GM19351 (cell line): ENCODE data around the gene EDC4.
"Not testable (repeated sequence)": the region's sequence is repeated elsewhere in the genome, so short reads cannot be mapped to it uniquely, and the experiment has no call there.

Experiments
- ATAC-seq: cut with Tn5 transposase; IDR thresholded peaks from one replicate; pipeline ENCODE4 v1.9.1; 2021; ENCODE audit warnings: mild to moderate bottlenecking, moderate library complexity; ENCODE audit not compliant: unreplicated experiment

EDC4 gene

GRCh38 chr16:67846320-67847063, 26.4 kb upstream of the EDC4 start, which contains the start of gene NUTF2:
Gene NUTF2 (plus strand): TSS chr16:67846933. CDS start chr16:67865131, 18,198 bp downstream.
- ATAC-seq, result peak; percentile 54

- ATAC-seq, result peak; percentile 39
These were observed 25.6 kb upstream of the EDC4 start, which contains the start of gene CENPT for GRCh38 chr16:67847064-67847861. Gene CENPT (minus strand): TSS chr16:67847693. CDS start chr16:67833859, 13,834 bp downstream.

GRCh38 chr16:67848118-67848517, 24.7 kb upstream of the EDC4 start:
- ATAC-seq, result no peak

GRCh38 chr16:67853670-67854069, 19.2 kb upstream of the EDC4 start:
- ATAC-seq, result no peak

DNA sequence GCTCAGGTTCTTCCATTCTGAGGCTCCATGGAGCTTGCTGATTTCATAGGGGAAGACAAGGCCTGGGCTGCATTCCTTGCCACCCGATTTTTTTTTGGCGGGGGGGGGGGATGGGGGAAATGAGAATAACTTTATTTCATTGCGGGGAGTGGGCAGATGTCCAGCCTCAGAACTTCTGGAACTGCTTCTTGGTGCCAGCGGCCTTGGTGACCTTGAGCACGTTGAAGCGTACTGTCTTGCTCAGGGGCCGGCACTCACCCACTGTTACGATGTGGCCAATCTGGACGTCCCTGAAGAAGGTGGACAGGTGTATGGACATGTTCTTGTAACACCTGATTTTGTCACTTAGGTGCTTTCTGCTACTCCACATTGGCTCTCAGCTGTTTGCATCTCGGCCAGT, 17.1 kb upstream of the EDC4 start:
- no peak for ATAC-seq

- no peak for ATAC-seq
These were observed 15.8 kb upstream of the EDC4 start for GRCh38 chr16:67856927-67857546.

GRCh38 chr16:67857547-67858233, 15.2 kb upstream of the EDC4 start:
- ATAC-seq, result no peak

GRCh38 chr16:67858500-67858899, 14.4 kb upstream of the EDC4 start:
- no peak for ATAC-seq

- no peak for ATAC-seq
These were observed 12.1 kb upstream of the EDC4 start for GRCh38 chr16:67860589-67861398.

DNA sequence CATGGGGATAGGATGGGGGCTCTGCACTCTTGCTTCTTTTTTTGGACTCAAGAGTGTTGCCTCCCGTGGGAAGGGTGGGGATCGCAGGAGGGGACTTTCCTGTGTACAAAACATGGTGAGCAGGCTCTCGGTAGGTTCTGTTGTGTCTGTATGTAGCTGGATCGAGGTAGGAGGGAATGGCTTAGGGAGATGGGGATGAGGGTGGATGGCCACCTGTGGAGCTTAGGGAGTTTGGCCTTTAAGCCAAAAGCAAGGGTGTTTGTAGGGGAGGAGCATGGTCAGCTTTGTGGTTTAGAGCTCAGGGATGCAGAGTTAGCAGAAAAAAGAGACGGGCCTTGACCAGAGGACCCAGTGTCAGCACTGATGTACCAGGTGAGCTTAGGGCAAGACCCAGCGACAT, 11.0 kb upstream of the EDC4 start:
- ATAC-seq, result no peak

DNA sequence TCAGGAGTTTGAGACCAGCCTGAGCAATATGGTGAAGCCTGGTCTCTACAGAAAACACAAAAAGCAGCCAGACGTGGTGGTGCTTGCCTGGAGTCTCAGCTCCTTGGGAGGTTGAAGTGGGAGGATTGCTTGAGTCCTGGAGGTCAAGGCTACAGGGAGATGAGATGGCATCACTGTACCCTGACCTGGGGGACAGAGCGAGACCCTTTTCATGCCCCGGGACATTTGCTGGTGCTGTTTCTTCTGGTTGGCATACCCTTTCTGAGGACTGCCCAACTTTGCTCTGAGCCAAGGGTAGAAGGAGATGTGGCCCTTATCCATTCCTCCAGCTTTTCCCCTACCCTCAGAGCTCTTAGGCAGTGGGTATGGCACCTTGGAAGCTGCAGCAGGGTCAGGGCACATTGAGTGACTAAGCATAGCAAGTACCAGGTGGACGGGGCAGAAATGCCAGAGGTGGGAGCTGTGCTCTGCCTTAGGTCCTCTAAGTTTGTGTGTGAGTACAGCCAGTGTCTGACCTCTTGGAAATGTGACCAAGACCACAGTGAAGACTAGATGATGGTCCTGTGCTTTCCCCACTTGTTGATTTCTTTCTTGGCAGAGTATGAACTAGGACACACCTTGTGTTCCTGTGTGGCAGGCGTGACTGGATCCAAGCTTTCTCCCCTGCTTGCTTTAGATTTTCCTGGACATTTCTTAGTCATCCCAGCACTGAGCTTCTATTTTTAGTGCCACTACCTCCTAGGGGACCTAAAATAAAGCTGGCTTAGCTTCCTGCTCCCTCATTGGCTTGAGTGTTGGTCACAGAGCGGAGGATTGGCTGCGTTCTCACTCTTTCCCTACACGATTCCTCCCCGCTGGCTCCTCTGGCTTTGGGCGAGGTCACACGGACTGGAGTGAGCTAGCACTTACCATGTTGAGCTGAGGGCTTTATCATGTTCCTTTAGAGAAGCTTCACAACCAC, 9.9 kb upstream of the EDC4 start:
- no peak for ATAC-seq

DNA sequence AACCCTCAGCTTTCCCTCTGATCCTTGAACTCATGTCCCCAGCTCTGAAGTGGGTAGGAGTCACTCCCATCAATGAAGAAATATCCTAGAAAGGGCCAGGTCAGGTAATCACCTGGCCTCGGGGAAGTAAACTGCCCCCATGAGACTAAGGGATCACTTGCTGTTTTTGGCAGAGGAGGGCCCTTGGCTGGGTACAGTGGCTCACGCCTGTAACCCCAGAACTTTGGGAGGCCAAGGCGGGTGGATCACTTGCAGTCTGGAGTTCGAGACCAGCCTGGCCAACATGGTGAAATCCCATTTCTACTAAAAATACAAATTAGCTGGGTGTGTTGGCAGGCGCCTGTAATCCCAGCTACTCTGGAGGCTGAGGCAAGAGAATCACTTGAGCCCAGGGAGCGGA, 8.8 kb upstream of the EDC4 start:
- ATAC-seq, result not testable (repeated sequence)

GRCh38 chr16:67864594-67864993, 8.3 kb upstream of the EDC4 start:
- ATAC-seq, result no peak

- ATAC-seq, result no peak
These were observed 7.5 kb upstream of the EDC4 start for GRCh38 chr16:67865318-67865717.

DNA sequence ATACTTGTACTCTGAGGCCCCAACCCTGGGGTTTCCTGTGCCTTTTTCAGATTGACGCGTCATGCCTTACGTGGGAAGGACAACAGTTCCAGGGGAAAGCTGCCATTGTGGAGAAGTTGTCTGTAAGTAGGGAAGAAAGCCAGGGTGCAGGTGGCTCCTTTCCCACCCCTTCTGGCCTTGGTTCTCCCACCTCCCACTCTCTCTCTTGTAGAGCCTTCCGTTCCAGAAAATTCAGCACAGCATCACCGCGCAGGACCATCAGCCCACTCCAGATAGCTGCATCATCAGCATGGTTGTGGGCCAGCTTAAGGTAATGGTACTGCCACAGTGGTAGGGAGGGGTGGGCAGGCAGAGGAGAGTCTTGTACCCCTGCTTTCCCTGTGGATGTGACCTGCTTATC, 4.6 kb upstream of the EDC4 start:
- ATAC-seq, result no peak

GRCh38 chr16:67869653-67870052, 3.2 kb upstream of the EDC4 start:
- ATAC-seq, result no peak

GRCh38 chr16:67871256-67871655, 1.6 kb upstream of the EDC4 start:
- ATAC-seq, result no peak

- ATAC-seq, result no peak
These were observed 671 bp upstream of the EDC4 start for GRCh38 chr16:67872131-67872630.
